ENCODE data around the gene FBXW11. TPM values are rescaled to one million over a fixed set of nuclear protein-coding genes. Genes with fewer than 3 reads are reported as not detected.

FBXW11 gene
- total RNA-seq, 4 donors from 2014 or later: 61.3 to 76.6 (median 70.2) TPM

- Histone ChIP-seq H3K27ac (no peak overlapping the region), H3K36me3 (peaks cover 0 to 4% of the 10 kb centered on the region in 2 donors), H3K9me3 (no peaks in the 10 kb centered on the region), H3K4me3 (replicated peaks in 1 of 3) (no peak overlapping the region), H3K4me1 (no peaks in the 10 kb centered on the region), H3K27me3 (no peaks in the 10 kb centered on the region)
- TF ChIP-seq POLR2A (IDR thresholded peaks at IDR 0.05) (no peak), CTCF (IDR thresholded peaks at IDR 0.05) (no peak)
- DNase-seq: no peak
- WGBS, 2 donors: 87 to 91% methylated on average over 14 of the region's 14 CpGs
- intact Hi-C loops (cut with DNase I): loop anchor here (5.0 to 10.0 kb wide), 2 partner anchors 132 to 620 kb away; no protein-coding TSS in a partner anchor
These were observed 38.3 kb upstream of the FBXW11 start for GRCh38 chr5:172044631-172045314.

GRCh38 chr5:172043865-172044264, 37.4 kb upstream of the FBXW11 start:
- no peak overlapping the region for H3K27ac ChIP-seq
- no peak for TF ChIP-seq POLR2A (IDR thresholded peaks at IDR 0.05)
- no peak for TF ChIP-seq CTCF (IDR thresholded peaks at IDR 0.05)

GRCh38 chr5:172042183-172042582, 35.7 kb upstream of the FBXW11 start:
- H3K27ac ChIP-seq: no peak overlapping the region
- intact Hi-C loops (cut with DNase I): loop anchor here (5.0 to 10.0 kb wide), 2 partner anchors 130 to 617 kb away; no protein-coding TSS in a partner anchor
- H3K27me3 ChIP-seq: no peaks in the 10 kb centered on the region
- no peaks in the 10 kb centered on the region for H3K9me3 ChIP-seq
- H3K4me3 ChIP-seq (replicated peaks in 1 of 3): no peak overlapping the region
- no peak for TF ChIP-seq POLR2A (IDR thresholded peaks at IDR 0.05)
- TF ChIP-seq CTCF (IDR thresholded peaks at IDR 0.05): no peak
- H3K36me3 ChIP-seq: peaks cover 0 to 4% of the 10 kb centered on the region in 2 donors
- no peaks in the 10 kb centered on the region for H3K4me1 ChIP-seq
- DNase-seq: no peak
- 91 to 93% methylated on average over 13 of the region's 13 CpGs for WGBS, 2 donors

More at GRCh38 chr5:172043865-172044264, 37.4 kb upstream of the FBXW11 start:
- 87 to 89% methylated on average over 6 to 12 of the region's 13 CpGs for WGBS, 2 donors
- no peaks in the 10 kb centered on the region for H3K9me3 ChIP-seq
- H3K4me3 ChIP-seq (replicated peaks in 1 of 3): no peak overlapping the region
- peaks cover 0 to 4% of the 10 kb centered on the region in 2 donors for H3K36me3 ChIP-seq
- H3K27me3 ChIP-seq: no peaks in the 10 kb centered on the region
- intact Hi-C loops (cut with DNase I): loop anchor here (5.0 to 10.0 kb wide), 2 partner anchors 132 to 619 kb away; no protein-coding TSS in a partner anchor
- no peaks in the 10 kb centered on the region for H3K4me1 ChIP-seq
- no peak for DNase-seq

GRCh38 chr5:172038167-172038566, 31.7 kb upstream of the FBXW11 start:
- no peak for DNase-seq
- Histone ChIP-seq H3K27ac (no peak overlapping the region), H3K27me3 (no peaks in the 10 kb centered on the region), H3K36me3 (no peaks in the 10 kb centered on the region), H3K4me3 (replicated peaks in 1 of 3) (no peak overlapping the region), H3K9me3 (no peaks in the 10 kb centered on the region), H3K4me1 (no peaks in the 10 kb centered on the region)
- no peak for TF ChIP-seq POLR2A (IDR thresholded peaks at IDR 0.05)
- intact Hi-C loops (cut with DNase I): no loop called here
- 86 to 92% methylated on average over 3 of the region's 3 CpGs for WGBS, 2 donors

- DNase-seq: no peak
- Histone ChIP-seq H3K27me3 (no peaks in the 10 kb centered on the region), H3K9me3 (no peaks in the 10 kb centered on the region), H3K4me3 (replicated peaks in 1 of 3) (no peak overlapping the region), H3K27ac (no peak overlapping the region), H3K36me3 (no peaks in the 10 kb centered on the region), H3K4me1 (no peaks in the 10 kb centered on the region)
- intact Hi-C loops (cut with DNase I): no loop called here
- WGBS, 2 donors: 52 to 63% methylated on average over 2 of the region's 2 CpGs
- no peak for TF ChIP-seq POLR2A (IDR thresholded peaks at IDR 0.05)
- no peak for TF ChIP-seq CTCF (IDR thresholded peaks at IDR 0.05)
These were observed 28.6 kb upstream of the FBXW11 start for GRCh38 chr5:172035049-172035448.

All from thyroid gland (tissue), 4 donors.